B cell (primary cell): ENCODE data around the gene IFT122. TPM values are rescaled to one million over a fixed set of nuclear protein-coding genes. Genes with fewer than 3 reads are reported as not detected.
"Not testable (repeated sequence)": the region's sequence is repeated elsewhere in the genome, so short reads cannot be mapped to it uniquely, and the experiment has no call there.

Experiments
- ATAC-seq: fragments of 200-7000 bp; cut with Tn5 transposase; one replicate; pipeline ENCODE4 v1.10.0; 2021; ENCODE audit warnings: low read depth, mild to moderate bottlenecking, moderate number of reproducible peaks, moderate library complexity
- CTCF ChIA-PET: fragments of 350-600 bp; sonication (Branson Sonifier 250); formaldehyde crosslinking; loops from one replicate; lab custom pipeline; 2021; ENCODE audit warnings: antibody characterized with exemption, inconsistent platforms; lab: Charles Lee
- POLR2A ChIA-PET: fragments of 350-600 bp; sonication (Branson Sonifier 250); formaldehyde crosslinking; loops from one replicate; lab custom pipeline; 2021; ENCODE audit warnings: antibody characterized with exemption; lab: Charles Lee
- DNase-seq: peaks from one replicate; pipeline ENCODE4 v3.0.0; 2013
- H2AFZ ChIP-seq: 2 replicates; pipeline ENCODE4 v1.6.1; 2012; ENCODE audit warnings: mild to moderate bottlenecking, low read depth, low read length; ENCODE audit not compliant: insufficient read depth, poor library complexity, severe bottlenecking
- H3K27ac ChIP-seq, 2 donors: 1 replicate in 1 of 2; 2 replicates in 1 of 2; pipeline ENCODE4 v1.5.1; 2012 to 2013; ENCODE audit warnings: low read length in 2 of 2, mild to moderate bottlenecking in 2 of 2, moderate library complexity in 1 of 2
- H3K27me3 ChIP-seq, 4 experiments: fragments of 200-600 bp in 1 of 4; sonication (generic) in 1 of 4; replicated peaks in 1 of 4; 1 replicate in 2 of 4; 2 replicates in 2 of 4; pipeline versions ENCODE4 v1.6.1 to v1.7.0; 2013 to 2016; ENCODE audit warnings: low read length in 3 of 4, mild to moderate bottlenecking in 2 of 4, mixed read lengths in 1 of 4, moderate library complexity in 1 of 4; ENCODE audit not compliant: insufficient read depth in 4 of 4, control insufficient read depth in 3 of 4; ENCODE audit errors: control extremely low read depth in 1 of 4
- H3K36me3 ChIP-seq, 2 experiments: replicated peaks in 1 of 2; 1 replicate in 1 of 2; 2 replicates in 1 of 2; pipeline versions ENCODE4 v1.6.1 to v1.7.1; 2013; ENCODE audit warnings: low read length in 1 of 2; ENCODE audit not compliant: insufficient read depth in 2 of 2, control insufficient read depth in 1 of 2; ENCODE audit errors: control extremely low read depth in 1 of 2, extremely low read depth in 1 of 2
- H3K4me1 ChIP-seq, 2 donors: fragments of 200-600 bp in 1 of 2; sonication (generic) in 1 of 2; 1 replicate in 1 of 2; 2 replicates in 1 of 2; pipeline versions ENCODE4 v1.5.1 to v1.6.1; 2013 to 2017; ENCODE audit warnings: low read length in 2 of 2; ENCODE audit not compliant: control insufficient read depth in 2 of 2, insufficient read depth in 2 of 2
- H3K4me2 ChIP-seq: replicated peaks from 2 replicates; pipeline ENCODE3; 2012; ENCODE audit warnings: mild to moderate bottlenecking, low read depth, low read length; ENCODE audit not compliant: poor library complexity, severe bottlenecking
- H3K4me3 ChIP-seq, 5 experiments: fragments of 200-600 bp in 1 of 5; sonication (generic) in 1 of 5; 1 replicate in 3 of 5; 2 replicates in 2 of 5; pipeline versions ENCODE4 v1.5.1 to v1.7.0; 2011 to 2016; ENCODE audit warnings: low read length in 4 of 5, mild to moderate bottlenecking in 4 of 5, low read depth in 2 of 5, control low read depth in 1 of 5, moderate library complexity in 1 of 5; ENCODE audit not compliant: insufficient read depth in 1 of 5; ENCODE audit errors: control extremely low read depth in 1 of 5, extremely low read depth in 1 of 5
- H3K79me2 ChIP-seq: fragments of 200-600 bp; sonication (generic); one replicate; pipeline ENCODE4 v1.6.0; 2016; ENCODE audit warnings: low read length; ENCODE audit not compliant: control insufficient read depth, insufficient read depth
- H3K9ac ChIP-seq: fragments of 200-600 bp; sonication (generic); 2 replicates; pipeline ENCODE4 v1.6.1; 2017; ENCODE audit warnings: mild to moderate bottlenecking, low read length, moderate library complexity
- H3K9me3 ChIP-seq, 3 donors: one replicate each; pipeline versions ENCODE4 v1.6.1 to v1.7.1; 2013; ENCODE audit warnings: low read length in 2 of 3; ENCODE audit not compliant: control insufficient read depth in 2 of 3, insufficient read depth in 1 of 3; ENCODE audit errors: control extremely low read depth in 1 of 3
- H4K20me1 ChIP-seq: 2 replicates; pipeline ENCODE4 v1.6.0; 2012; ENCODE audit warnings: mild to moderate bottlenecking, low read length; ENCODE audit not compliant: insufficient read depth, control insufficient read depth, poor library complexity, severe bottlenecking
- H3K27ac Mint-ChIP-seq: one replicate; pipeline ENCODE4 v1.8.0; 2021; ENCODE audit warnings: mixed read lengths
- H3K27me3 Mint-ChIP-seq: one replicate; pipeline ENCODE4 v1.8.0; 2021; ENCODE audit warnings: mixed read lengths
- H3K4me1 Mint-ChIP-seq: one replicate; pipeline ENCODE4 v1.8.0; 2021; ENCODE audit warnings: mixed read lengths
- H3K4me3 Mint-ChIP-seq: one replicate; pipeline ENCODE4 v1.8.0; 2021; ENCODE audit warnings: mixed read lengths
- H3K9me3 Mint-ChIP-seq: one replicate; pipeline ENCODE4 v1.8.0; 2022; ENCODE audit warnings: mixed read lengths; ENCODE audit not compliant: insufficient read depth
- CTCF ChIP-seq: fragments of 200-600 bp; IDR thresholded peaks from one replicate; pipeline ENCODE4 v1.8.0; 2022; ENCODE audit warnings: antibody characterized with exemption, mild to moderate bottlenecking
- EZH2 ChIP-seq: IDR thresholded peaks from 2 replicates; pipeline ENCODE4 v1.6.1; 2012; ENCODE audit warnings: borderline replicate concordance, low read depth, mild to moderate bottlenecking, moderate library complexity, low read length; ENCODE audit not compliant: insufficient read depth, poor library complexity, severe bottlenecking
- WGBS: methylation state at CpG from one replicate; pipeline ENCODE4 v1.1.5; 2013; ENCODE audit warnings: missing lambda C conversion rate; ENCODE audit not compliant: insufficient coverage; 5-methylcytosine and 5-hydroxymethylcytosine counted together
- intact Hi-C: fragments of 100-400 bp; cut with micrococcal nuclease; formaldehyde crosslinking; loops from one replicate; pipeline ENCODE4 v1.10.0; 2022
- polyA plus RNA-seq: library from polyadenylated mRNA; depleted of rRNA; stranded (reverse); fragments of >200 nt; gene quantifications from 2 replicates; pipeline ENCODE4 v1.2.3, GENCODE V29; 2012
- total RNA-seq, 2 donors: library from RNA; stranded (reverse); fragments of 120-200 nt in 1 of 2; gene quantifications; 1 replicate in 1 of 2; 2 replicates in 1 of 2; pipeline versions ENCODE4 v1.2.3 to v1.2.4, GENCODE V29; 2013 to 2022

IFT122 gene
- total and polyA plus RNA-seq, 2 donors (not counting 1 experiment from before 2014, with no cell fraction given) = 14.0 to 34.3 TPM

GRCh38 chr3:129514563-129514962 lies 74.5 kb downstream of the IFT122 start:
- Histone ChIP-seq H3K9ac (no peak overlapping the region), H3K4me3 (no peak overlapping the region), H3K27me3 (no peaks in the 10 kb centered on the region), H3K9me3 (no peaks in the 10 kb centered on the region), H3K36me3 (no peaks in the 10 kb centered on the region), H2AFZ (no peak overlapping the region), H3K4me1 (no peaks in the 10 kb centered on the region), H3K4me2 (no peak overlapping the region), H4K20me1 (no peaks in the 10 kb centered on the region), H3K79me2 (no peaks in the 10 kb centered on the region), H3K27ac (no peak overlapping the region)
- POLR2A ChIA-PET = interaction anchor here (1.0 kb wide), 1 partner anchor 11 kb away, joined by 3 read pairs; no protein-coding TSS in a partner anchor
- Mint-ChIP-seq H3K9me3 (no peaks in the 10 kb centered on the region), H3K27me3 (no peaks in the 10 kb centered on the region), H3K4me1 (no peaks in the 10 kb centered on the region), H3K4me3 (no peak overlapping the region), H3K27ac (no peak overlapping the region)
- ATAC-seq = no peak
- WGBS = 90% methylated on average over 6 of the region's 6 CpGs
- CTCF ChIA-PET = interaction anchor here (1.1 kb wide), 1 partner anchor 24 kb away, joined by 3 read pairs; no protein-coding TSS in a partner anchor
- TF ChIP-seq CTCF (no peak), EZH2 (no peak)
- no peak for DNase-seq
- intact Hi-C loops = no loop called here

GRCh38 chr3:129515108-129515820 lies 75.2 kb downstream of the IFT122 start:
- ChIA-PET POLR2A (interaction anchor here (1.0 kb wide), 1 partner anchor 11 kb away, joined by 3 read pairs; no protein-coding TSS in a partner anchor), CTCF (interaction anchor here (1.1 kb wide), 1 partner anchor 25 kb away, joined by 3 read pairs; no protein-coding TSS in a partner anchor)
- ATAC-seq, H3K9me3 Mint-ChIP-seq, H3K4me3 ChIP-seq, H3K27ac ChIP-seq, H2AFZ ChIP-seq, DNase-seq, H3K9me3 ChIP-seq, H4K20me1 ChIP-seq, H3K9ac ChIP-seq, H3K4me2 ChIP-seq, H3K27ac Mint-ChIP-seq, H3K4me3 Mint-ChIP-seq, intact Hi-C loops, H3K36me3 ChIP-seq, H3K4me1 ChIP-seq, H3K79me2 ChIP-seq, H3K4me1 Mint-ChIP-seq, H3K27me3 ChIP-seq, H3K27me3 Mint-ChIP-seq: not testable (repeated sequence)
- WGBS = 96% methylated on average over 8 of the region's 25 CpGs

- H3K4me1 ChIP-seq, H3K4me2 ChIP-seq, H3K27me3 ChIP-seq, H3K4me3 Mint-ChIP-seq, POLR2A ChIA-PET, H3K27ac ChIP-seq, H3K4me1 Mint-ChIP-seq, H3K79me2 ChIP-seq, H3K36me3 ChIP-seq, H3K9me3 Mint-ChIP-seq, H3K9me3 ChIP-seq, H4K20me1 ChIP-seq, intact Hi-C loops, ATAC-seq, DNase-seq, H2AFZ ChIP-seq, H3K27ac Mint-ChIP-seq, H3K4me3 ChIP-seq, H3K9ac ChIP-seq, H3K27me3 Mint-ChIP-seq: not testable (repeated sequence)
- 100% methylated on average over 6 of the region's 7 CpGs for WGBS
- CTCF ChIA-PET = interaction anchor here (1.1 kb wide), 1 partner anchor 25 kb away, joined by 3 read pairs; no protein-coding TSS in a partner anchor
These were observed 75.9 kb downstream of the IFT122 start for GRCh38 chr3:129515821-129516432.
